SK-N-SH (cell line): ENCODE results near the gene PDLIM5.

Source experiments
- CHD2 ChIP-seq: fragments of 150-350 bp; IDR thresholded peaks from 2 replicates; pipeline ENCODE4 v1.6.1; 2018; ENCODE audit warnings: low read length; ENCODE audit not compliant: partially characterized antibody
- EP300 ChIP-seq, 2 experiments: IDR thresholded peaks; 2 replicates each; pipeline versions ENCODE4 v1.4.0 to v1.6.1; 2012; ENCODE audit warnings: borderline replicate concordance in 1 of 2, low read depth in 1 of 2, low read length in 1 of 2
- EZH2phosphoT487 ChIP-seq: fragments of 200-600 bp; sonication (generic); IDR thresholded peaks from 2 replicates; pipeline ENCODE4 v1.6.1; 2017; ENCODE audit warnings: low read depth, mixed run types, mild to moderate bottlenecking, antibody characterized with exemption, moderate library complexity, borderline replicate concordance
- JUND ChIP-seq: IDR thresholded peaks from 2 replicates; pipeline ENCODE4 v1.4.0; 2012
- MXI1 ChIP-seq: IDR thresholded peaks from 2 replicates; pipeline ENCODE4 v1.6.1; 2012; ENCODE audit warnings: mild to moderate bottlenecking, low read depth, low read length, improper control_type of control experiment
- PBX3 ChIP-seq: IDR thresholded peaks from 2 replicates; pipeline ENCODE4; 2012
- POLR2AphosphoS5 ChIP-seq: IDR thresholded peaks from 2 replicates; pipeline ENCODE4 v1.6.1; 2012; ENCODE audit warnings: low read depth, low read length
- RAD21 ChIP-seq: IDR thresholded peaks from 2 replicates; pipeline ENCODE4 v1.6.1; 2012; ENCODE audit warnings: mild to moderate bottlenecking, low read length
- REST ChIP-seq: IDR thresholded peaks from 2 replicates; pipeline ENCODE4 v1.6.1; 2012; ENCODE audit warnings: mild to moderate bottlenecking, low read depth, low read length, moderate library complexity
- TAF1 ChIP-seq: IDR thresholded peaks from 2 replicates; pipeline ENCODE4 v1.6.1; 2012; ENCODE audit warnings: low read depth, mild to moderate bottlenecking, low read length, moderate library complexity, borderline replicate concordance
- TCF12 ChIP-seq: IDR thresholded peaks from 2 replicates; pipeline ENCODE4 v1.4.0; 2012
- YY1 ChIP-seq: IDR thresholded peaks from 2 replicates; pipeline ENCODE4 v1.4.0; 2012; ENCODE audit warnings: low read depth, mild to moderate bottlenecking
- TF ChIP-seq, protein P1 (sequence below): fragments of 200-600 bp; sonication (generic); IDR thresholded peaks from 2 replicates; pipeline ENCODE4 v1.6.1; 2017; ENCODE audit warnings: antibody characterized with exemption, mild to moderate bottlenecking, moderate library complexity

GRCh38 chr4:94634271-94634670 lies 182.5 kb downstream of the PDLIM5 start:
- TF ChIP-seq MXI1 (no peak), YY1 (no peak), REST (no peak), PBX3 (no peak), EZH2phosphoT487 (no peak), POLR2AphosphoS5 (no peak), RAD21 (no peak), EP300 (IDR thresholded peaks at IDR 0.05; ENCODE audit: borderline replicate concordance in 1 of 2, low read depth in 1 of 2, low read length in 1 of 2) (no peak), TAF1 (no peak), TCF12 (peak; percentile 67), CHD2 (no peak), JUND (no peak)
- TF ChIP-seq, protein P1, sequence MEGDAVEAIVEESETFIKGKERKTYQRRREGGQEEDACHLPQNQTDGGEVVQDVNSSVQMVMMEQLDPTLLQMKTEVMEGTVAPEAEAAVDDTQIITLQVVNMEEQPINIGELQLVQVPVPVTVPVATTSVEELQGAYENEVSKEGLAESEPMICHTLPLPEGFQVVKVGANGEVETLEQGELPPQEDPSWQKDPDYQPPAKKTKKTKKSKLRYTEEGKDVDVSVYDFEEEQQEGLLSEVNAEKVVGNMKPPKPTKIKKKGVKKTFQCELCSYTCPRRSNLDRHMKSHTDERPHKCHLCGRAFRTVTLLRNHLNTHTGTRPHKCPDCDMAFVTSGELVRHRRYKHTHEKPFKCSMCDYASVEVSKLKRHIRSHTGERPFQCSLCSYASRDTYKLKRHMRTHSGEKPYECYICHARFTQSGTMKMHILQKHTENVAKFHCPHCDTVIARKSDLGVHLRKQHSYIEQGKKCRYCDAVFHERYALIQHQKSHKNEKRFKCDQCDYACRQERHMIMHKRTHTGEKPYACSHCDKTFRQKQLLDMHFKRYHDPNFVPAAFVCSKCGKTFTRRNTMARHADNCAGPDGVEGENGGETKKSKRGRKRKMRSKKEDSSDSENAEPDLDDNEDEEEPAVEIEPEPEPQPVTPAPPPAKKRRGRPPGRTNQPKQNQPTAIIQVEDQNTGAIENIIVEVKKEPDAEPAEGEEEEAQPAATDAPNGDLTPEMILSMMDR, result no peak
